Ovary (tissue), 3 donors: Measurements from ENCODE around the gene SORCS3.

ENCODE experiments used
- EP300 ChIP-seq: sonication (generic); formaldehyde crosslinking; IDR thresholded peaks from one replicate; pipeline ENCODE4 v1.6.1; 2017; ENCODE audit warnings: antibody characterized with exemption
- POLR2A ChIP-seq: fragments of 450-650 bp; IDR thresholded peaks from one replicate; pipeline ENCODE4 v1.6.1; 2017; ENCODE audit warnings: antibody characterized with exemption, mild to moderate bottlenecking, moderate library complexity
- TF ChIP-seq, protein P1 (sequence below), 3 donors: fragments of 450-650 bp in 2 of 3; fragments of 200-600 bp in 1 of 3; IDR thresholded peaks; one replicate each; pipeline versions ENCODE4 v1.5.1 to v1.8.0; 2016 to 2022; ENCODE audit warnings: antibody characterized with exemption in 3 of 3, mild to moderate bottlenecking in 1 of 3
- donor health status: DM: no; HTN: no; CAD: no.

DNA sequence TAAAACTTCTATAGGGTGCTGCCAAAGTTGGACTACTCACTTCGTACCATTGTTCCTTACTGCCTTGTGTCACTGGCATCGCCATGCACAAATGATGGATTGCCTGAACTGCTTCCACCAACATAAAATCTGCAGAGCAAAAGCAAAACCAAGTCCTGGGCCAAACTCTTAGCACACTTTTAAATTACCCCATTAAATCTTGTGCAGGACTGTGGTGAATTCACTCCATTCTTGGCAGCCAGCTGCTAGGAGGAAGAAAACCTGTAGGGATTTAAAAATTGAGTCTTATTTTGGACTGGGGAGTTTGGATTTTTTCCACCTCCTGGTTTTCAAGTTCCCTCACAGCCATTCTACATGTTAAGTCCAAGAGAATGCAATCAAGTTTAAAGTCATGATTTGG, 646.9 kb downstream of the SORCS3 start:
- TF ChIP-seq, protein P1, sequence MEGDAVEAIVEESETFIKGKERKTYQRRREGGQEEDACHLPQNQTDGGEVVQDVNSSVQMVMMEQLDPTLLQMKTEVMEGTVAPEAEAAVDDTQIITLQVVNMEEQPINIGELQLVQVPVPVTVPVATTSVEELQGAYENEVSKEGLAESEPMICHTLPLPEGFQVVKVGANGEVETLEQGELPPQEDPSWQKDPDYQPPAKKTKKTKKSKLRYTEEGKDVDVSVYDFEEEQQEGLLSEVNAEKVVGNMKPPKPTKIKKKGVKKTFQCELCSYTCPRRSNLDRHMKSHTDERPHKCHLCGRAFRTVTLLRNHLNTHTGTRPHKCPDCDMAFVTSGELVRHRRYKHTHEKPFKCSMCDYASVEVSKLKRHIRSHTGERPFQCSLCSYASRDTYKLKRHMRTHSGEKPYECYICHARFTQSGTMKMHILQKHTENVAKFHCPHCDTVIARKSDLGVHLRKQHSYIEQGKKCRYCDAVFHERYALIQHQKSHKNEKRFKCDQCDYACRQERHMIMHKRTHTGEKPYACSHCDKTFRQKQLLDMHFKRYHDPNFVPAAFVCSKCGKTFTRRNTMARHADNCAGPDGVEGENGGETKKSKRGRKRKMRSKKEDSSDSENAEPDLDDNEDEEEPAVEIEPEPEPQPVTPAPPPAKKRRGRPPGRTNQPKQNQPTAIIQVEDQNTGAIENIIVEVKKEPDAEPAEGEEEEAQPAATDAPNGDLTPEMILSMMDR (IDR thresholded peaks at IDR 0.05), result no peak
- TF ChIP-seq POLR2A (no peak), EP300 (no peak)
